ENCODE data around the gene ITLN2.

DNA sequence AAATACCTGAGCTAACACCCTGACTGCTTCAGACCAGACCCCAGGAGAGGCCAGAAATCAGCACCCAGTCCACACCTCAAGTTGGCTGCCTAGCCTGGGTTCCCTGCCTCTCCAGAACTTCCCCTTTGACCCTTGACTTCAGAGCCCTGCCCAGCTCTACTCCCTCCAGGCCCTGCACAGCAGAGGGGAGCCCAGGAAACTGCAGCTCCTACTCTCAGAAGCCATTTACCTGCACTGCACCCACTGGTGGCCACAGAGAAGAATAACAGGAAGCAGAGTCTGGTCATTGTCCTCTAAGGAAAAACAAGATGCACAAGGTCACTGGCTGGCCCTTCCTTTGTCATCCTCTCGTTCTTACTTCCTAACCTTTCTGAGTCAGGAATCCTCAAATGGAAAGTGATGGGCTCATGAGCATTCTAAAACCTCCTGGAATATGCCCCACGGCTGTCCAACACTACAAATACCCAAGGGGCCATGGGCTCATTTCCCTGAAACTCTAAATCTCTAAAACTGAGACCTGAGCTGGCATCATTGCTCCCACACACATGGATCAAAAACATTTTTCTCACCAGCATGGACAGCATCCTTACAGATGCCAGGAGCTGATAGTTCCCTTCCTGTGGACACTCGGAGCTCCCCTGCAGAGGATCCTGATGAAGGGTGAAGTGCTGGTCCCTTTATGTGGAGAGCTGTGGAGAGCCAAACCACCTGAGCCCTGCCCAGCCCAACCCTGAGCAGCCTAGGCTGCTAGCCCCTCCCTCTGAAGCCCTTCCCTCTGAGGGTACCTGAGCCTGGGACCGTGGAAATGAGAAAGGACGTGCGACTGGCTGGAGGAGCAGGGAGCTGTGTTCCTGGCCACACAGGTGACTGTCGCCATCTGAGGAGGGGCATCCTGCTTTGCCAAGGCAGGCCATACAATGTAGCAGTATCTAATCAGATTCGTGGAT lies at the start of gene ITLN2:
- TF ChIP-seq SP2 (IDR thresholded peaks at IDR 0.05; ENCODE audit: extremely low read depth, low read depth, low read length, poor library complexity, severe bottlenecking) (no peak), ZNF354B (CRISPR knock-in tag; IDR thresholded peaks at IDR 0.05) (no peak), ZEB2 (IDR thresholded peaks at IDR 0.05) (no peak), RAD21 (CRISPR knock-in tag; conservative IDR thresholded peaks at IDR 0.05 in 1 of 2, IDR thresholded peaks at IDR 0.05 in 1 of 2) (peak; percentile 47 to 70)
- TF ChIP-seq, protein P1, sequence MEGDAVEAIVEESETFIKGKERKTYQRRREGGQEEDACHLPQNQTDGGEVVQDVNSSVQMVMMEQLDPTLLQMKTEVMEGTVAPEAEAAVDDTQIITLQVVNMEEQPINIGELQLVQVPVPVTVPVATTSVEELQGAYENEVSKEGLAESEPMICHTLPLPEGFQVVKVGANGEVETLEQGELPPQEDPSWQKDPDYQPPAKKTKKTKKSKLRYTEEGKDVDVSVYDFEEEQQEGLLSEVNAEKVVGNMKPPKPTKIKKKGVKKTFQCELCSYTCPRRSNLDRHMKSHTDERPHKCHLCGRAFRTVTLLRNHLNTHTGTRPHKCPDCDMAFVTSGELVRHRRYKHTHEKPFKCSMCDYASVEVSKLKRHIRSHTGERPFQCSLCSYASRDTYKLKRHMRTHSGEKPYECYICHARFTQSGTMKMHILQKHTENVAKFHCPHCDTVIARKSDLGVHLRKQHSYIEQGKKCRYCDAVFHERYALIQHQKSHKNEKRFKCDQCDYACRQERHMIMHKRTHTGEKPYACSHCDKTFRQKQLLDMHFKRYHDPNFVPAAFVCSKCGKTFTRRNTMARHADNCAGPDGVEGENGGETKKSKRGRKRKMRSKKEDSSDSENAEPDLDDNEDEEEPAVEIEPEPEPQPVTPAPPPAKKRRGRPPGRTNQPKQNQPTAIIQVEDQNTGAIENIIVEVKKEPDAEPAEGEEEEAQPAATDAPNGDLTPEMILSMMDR (IDR thresholded peaks at IDR 0.05 in 2 of 3, conservative IDR thresholded peaks at IDR 0.05 in 1 of 3; ENCODE audit: insufficient read depth in 2 of 3, low read depth in 1 of 3, low read length in 3 of 3), result peak; percentile 78 to 86 (median 82)
- TF ChIP-seq, protein P2, sequence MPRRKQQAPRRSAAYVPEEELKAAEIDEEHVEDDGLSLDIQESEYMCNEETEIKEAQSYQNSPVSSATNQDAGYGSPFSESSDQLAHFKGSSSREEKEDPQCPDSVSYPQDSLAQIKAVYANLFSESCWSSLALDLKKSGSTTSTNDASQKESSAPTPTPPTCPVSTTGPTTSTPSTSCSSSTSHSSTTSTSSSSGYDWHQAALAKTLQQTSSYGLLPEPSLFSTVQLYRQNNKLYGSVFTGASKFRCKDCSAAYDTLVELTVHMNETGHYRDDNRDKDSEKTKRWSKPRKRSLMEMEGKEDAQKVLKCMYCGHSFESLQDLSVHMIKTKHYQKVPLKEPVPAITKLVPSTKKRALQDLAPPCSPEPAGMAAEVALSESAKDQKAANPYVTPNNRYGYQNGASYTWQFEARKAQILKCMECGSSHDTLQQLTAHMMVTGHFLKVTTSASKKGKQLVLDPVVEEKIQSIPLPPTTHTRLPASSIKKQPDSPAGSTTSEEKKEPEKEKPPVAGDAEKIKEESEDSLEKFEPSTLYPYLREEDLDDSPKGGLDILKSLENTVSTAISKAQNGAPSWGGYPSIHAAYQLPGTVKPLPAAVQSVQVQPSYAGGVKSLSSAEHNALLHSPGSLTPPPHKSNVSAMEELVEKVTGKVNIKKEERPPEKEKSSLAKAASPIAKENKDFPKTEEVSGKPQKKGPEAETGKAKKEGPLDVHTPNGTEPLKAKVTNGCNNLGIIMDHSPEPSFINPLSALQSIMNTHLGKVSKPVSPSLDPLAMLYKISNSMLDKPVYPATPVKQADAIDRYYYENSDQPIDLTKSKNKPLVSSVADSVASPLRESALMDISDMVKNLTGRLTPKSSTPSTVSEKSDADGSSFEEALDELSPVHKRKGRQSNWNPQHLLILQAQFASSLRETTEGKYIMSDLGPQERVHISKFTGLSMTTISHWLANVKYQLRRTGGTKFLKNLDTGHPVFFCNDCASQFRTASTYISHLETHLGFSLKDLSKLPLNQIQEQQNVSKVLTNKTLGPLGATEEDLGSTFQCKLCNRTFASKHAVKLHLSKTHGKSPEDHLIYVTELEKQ (CRISPR knock-in tag; IDR thresholded peaks at IDR 0.05), result no peak
